SW 1271 (cell line): ENCODE measurements around the gene NOP14.
"Not testable (repeated sequence)": the region's sequence is repeated elsewhere in the genome, so short reads cannot be mapped to it uniquely, and the experiment has no call there.

Experiments used
- DNase-seq, 2 experiments: peaks; one replicate each; lab custom pipeline; 2025; lab: John Stamatoyannopoulos, UW

The NOP14 gene

DNA sequence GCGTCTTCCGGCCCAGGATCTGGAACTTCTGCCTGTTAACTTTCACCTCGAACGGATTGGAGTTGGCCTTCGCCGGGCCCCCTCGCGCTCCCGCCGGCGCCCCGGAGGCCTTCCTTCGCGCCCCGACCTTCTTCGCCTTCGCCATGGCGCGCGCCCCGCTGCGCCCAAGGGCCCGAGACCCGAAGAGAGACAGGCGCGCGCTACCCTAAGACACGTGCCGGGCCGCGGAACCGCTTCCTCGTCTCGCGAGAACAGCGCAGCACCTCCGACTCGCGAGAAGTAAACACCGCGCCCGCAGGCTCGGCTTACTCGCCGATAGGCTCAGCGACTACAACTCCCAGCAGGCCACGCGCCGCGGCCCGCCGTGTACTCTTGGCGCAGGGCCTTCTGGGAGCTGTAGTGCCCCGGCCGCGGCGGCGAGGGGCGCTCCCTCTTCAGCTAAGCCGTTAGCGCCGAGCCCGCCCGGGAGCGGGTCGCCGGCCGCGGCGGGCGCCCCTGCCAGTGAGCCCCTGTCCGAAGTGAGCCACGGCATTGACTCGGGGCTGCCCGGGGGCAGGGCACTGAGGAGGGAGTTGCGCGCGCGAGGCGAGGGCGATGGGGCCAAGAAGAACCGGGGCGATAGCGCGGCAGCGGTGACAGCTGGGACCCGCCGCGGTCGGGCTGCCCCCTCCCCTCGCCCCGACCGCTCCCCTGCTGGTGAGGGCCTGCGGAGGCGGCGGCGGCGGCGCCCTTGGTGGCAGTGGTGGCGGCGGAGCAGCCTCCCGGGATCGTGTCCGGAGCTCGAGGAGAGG, at the start of gene NOP14, which contains the start of gene GRK4:
TSS of gene NOP14 (minus strand) at position 232 of the 791 bp plus-strand sequence. CDS start at position 145, 87 bp downstream.
TSS of gene GRK4 (plus strand) at position 397 of the 791 bp plus-strand sequence. CDS start 500 bp downstream, outside the sequence.
- DNase-seq = peak; percentile 93 to 95

DNA sequence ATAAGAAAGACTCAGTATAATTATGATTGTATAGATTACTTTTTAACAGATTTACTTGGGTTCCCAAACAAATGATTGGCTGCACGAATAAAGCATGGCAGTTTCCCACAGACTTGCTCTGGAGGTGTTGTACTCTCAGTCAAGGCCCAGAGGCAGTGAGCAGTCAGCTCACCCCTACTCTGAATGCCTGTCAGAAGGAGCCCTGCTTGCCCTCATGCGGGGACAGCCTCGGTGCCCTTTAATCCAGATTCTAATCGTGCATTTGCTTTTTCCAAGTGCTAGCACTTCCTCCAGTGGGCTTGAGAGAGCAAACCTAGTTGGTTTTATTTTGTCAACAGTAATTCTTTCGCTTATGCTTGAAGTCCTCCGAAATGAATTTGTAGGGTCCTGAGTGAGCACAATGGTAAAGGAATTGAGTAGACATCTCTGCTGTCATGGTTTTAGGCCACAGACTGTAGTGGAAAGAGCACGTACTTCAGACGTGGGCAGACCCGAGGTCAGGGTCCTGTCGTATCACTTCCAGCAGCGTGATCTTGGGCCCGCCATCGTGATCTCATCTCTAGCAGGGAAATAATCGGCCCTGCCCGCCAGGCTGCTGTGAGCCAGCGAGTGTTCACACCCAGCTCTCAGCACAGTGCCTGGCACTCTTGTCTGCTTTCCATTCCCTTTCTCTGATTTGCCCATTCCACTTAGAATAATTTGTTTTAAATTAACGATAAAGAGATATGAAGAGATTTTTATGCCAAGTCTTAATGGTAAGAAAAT, 48.4 kb upstream of the NOP14 start:
- no peak for DNase-seq

DNA sequence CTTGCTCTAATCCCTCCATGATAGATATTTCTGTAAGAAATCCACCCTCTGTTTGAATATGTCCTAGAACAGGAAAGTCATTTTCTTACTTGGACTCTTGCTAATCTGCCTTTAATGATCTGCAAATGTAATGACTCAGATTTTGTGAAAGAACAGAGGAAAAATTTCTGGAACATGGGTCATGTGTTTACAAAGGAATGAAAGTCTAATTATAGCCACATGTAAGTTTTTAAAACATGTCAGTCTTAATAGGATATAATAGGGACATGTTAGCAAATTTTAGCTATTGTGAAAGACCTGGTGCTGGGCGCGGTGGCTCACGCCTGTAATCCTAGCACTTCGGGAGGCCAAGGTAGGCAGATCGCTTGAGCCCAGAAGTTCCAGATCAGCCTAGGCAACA, 47.8 kb upstream of the NOP14 start:
- DNase-seq = no peak

- no peak for DNase-seq
Measured at GRCh38 chr4:3010577-3010976, 47.4 kb upstream of the NOP14 start.

DNA sequence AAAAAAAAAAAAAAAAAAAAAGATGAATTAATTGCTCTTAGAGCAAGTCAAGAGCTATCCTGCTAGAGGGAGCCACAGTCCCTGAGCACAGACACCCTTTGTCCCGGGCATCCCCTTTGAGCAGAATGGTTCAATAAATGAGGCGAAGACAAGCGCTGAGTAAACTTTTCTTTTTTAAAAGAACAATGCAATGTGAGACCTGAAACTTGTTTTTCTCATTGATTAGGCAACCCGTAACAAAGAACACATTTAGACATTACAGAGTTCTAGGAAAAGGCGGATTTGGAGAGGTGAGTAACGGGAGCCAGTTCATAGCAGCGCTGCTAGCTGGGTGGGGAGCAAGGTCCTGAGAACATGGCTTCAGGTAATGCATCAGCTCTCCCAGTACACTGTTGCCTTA, 46.2 kb upstream of the NOP14 start:
- DNase-seq = peak in 1 of 2 experiments; percentile 7

DNA sequence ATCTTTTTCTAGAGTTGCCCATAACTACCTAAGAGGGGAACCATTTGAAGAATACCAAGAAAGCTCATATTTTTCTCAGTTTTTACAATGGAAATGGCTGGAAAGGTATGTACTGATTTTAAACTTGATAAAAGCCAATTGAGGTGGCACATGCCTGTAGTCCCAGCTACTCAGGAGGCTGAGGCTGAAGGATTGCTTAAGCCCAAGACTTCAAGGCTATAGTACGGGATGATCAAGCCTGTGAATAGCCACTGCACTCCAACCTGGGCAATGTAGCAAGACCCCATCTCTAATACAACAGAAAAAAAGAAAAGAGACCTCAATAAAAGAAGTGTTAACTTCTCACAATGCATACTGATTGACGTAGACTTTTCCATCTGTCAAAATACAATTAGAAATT, 44.5 kb upstream of the NOP14 start:
- no peak for DNase-seq

DNA sequence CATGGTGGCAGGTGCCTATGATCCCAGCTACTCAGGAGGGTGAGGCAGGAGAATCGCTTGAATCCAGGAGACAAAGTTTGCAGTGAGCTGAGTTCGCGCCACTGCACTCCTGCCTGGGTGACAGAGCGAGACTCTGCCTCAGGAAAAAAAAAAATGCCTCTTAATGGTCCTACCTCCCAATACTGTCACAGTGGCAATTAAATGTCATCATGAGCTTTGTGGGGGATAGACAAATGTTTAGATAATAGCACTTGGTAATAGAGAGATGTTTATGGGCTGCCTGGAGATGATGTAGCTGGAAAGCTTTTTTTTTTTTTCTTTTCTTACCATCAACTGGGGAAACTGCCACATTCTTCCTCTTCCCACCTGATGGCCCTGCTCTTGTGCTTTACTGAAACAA, 33.2 kb upstream of the NOP14 start:
- DNase-seq = no peak

DNA sequence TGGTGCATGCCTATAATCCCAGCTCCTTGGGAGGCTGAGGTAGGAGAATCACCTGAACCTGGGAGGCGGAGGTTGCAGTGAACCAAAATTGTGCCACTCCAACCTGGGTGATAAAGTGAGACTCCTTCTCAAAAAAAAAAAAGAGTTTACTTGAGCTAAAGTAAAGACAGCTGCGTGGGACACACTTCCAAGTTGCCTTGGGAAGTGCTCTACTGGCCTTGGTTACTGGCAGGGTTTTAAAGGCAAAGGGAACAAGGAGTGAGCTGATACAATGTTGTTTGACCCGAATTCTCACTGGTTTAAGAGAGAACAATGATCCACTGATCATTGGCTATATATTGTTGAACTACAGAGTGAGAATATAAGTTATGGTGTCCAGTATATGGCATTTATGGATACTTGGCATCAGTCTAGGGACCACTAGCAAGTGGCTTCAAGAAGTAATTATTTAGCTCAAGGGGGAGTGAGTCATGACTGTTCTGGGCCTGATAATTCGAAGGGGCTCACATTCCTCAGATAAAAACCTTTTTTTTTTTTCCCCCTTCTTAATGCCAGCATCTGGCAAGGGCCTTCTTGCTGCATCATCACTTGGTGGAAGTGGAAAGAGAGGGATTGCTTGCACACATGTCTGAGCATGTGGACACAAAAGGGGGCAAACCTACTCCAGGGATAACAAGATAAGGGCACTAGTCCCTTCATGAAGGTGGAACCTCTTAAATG, 32.5 kb upstream of the NOP14 start:
- no peak for DNase-seq

DNA sequence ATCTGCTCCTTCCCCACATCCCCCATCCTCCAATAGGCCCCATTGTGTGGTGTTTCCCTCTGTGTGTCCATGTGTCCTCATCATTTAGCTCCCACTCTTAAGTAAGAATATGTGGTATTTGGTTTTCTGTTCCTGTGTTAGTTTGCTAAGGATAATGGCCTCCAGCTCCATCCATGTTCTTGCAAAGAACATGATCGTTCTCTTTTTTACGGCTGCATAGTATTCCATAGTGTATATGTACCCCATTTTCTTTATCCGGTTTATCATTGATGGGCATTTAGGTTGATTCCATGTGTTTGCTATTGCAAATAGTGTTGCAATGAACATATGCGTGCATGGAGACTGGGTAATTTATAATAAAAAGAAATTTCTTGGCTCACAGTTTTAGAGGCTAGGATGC, 31.7 kb upstream of the NOP14 start:
- no peak for DNase-seq

- DNase-seq = no peak
Measured at GRCh38 chr4:2991243-2991642, 28.0 kb upstream of the NOP14 start.

DNA sequence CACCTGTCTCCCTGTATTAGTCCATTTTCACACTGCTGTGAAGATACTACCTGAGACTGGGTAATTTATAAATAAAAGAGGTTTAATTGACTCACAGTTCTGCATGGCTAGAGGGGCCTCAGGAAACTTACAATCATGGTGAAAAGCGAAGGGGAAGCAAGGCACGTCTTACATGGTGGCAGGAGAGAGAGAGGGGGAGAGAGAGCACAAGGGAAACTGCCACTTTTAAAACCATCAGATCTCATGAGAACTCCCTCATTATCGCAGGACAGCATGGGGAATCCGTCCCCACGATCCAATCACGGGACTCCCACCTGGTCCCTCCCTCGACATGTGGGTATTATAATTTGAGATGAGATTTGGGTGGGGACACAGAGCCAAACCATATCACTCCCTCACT, 20.5 kb upstream of the NOP14 start:
- not testable (repeated sequence) for DNase-seq

DNA sequence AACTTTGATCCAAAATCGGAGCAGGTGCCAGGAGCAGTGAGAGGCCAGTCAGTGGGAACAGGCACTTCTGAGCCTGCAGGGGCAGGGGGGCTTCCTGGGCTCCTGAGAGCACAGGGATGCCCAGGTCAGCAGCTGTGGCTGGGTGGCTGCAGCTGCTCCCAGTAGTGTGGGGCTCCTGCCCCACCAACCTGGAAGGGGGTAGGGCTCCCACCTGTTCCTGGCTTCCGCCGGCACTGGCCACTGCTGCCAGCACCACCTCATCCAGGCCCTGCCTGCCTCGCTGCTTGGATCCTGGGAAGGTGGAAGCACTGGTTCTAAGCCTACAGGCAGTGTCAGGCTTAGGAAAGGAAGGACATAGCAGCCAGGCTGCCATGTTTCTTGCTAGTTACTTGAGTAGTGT, 18.8 kb upstream of the NOP14 start:
- DNase-seq = no peak

DNA sequence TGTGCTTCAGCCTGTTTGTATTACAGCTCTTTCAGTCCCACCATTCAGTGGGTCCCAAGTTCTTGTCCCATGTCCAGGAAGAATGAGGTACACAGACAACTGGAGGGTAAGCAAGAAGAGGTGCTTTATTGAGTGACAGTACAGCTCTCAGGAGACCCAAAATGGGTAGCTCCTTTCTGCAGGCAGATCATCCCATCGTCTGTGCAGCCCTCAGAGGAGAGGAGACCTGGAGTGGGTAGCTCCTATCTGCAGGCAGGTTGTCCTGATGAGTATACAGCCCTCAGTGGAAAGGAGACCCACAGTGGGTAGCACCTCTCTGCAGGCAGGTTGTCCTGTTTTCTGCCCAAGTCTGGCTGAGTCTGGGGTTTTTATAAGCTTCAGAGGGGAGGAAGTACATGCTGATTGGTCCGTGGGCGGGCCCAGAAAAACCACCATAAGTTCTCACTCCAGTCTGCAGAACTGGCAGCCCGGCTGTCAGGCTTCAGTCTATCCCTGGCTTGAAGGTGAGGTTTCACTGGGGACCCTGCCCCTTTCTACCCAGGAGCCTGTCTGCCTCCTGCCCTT, 18.1 kb upstream of the NOP14 start:
- DNase-seq = no peak

DNA sequence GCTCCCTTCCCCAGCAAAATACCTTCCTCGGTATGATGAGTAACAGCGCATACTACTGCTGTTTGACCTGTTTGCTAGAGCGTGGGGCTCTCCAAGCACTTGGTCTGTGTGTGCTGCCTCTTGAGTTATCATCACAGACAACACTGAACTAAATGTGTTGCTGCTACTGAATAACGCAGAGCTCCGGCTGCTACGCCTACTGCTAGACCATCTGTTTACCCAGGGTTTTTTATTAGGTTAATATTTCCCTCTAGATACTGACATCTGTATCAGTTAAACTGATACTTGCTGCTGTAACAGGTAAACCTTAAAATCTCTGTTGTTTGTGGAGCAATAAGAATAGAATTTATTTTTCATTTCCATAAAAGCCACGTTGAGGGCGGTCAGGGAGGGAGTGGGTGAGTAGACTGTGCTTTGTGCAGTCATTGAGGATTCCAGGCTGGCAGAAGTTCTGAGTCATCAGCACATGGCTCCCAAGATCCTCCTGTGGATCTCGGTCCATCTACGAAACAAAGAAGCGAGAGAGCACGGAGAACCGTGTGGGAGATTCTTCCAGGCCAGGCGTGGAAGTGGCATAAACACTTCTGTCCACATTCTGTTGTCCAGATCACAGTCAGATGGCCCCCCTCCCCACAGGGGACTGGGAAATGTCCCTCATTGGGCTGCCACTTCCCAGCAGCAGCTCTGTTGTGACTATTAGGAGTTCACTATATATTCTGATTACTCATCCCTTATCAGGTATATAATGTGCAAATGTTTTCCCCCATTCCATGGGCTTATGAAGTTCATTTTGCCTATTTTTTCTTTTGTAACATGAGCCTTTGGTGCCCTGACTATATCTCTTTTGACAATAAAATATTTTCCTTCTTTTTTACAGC, 14.2 kb upstream of the NOP14 start:
- no peak for DNase-seq

GRCh38 chr4:2971275-2971674, 8.1 kb upstream of the NOP14 start:
- DNase-seq = no peak

GRCh38 chr4:2968381-2968780, 5.2 kb upstream of the NOP14 start:
- no peak for DNase-seq

- no peak for DNase-seq
Measured at GRCh38 chr4:2965262-2965661, 2.1 kb upstream of the NOP14 start.

DNA sequence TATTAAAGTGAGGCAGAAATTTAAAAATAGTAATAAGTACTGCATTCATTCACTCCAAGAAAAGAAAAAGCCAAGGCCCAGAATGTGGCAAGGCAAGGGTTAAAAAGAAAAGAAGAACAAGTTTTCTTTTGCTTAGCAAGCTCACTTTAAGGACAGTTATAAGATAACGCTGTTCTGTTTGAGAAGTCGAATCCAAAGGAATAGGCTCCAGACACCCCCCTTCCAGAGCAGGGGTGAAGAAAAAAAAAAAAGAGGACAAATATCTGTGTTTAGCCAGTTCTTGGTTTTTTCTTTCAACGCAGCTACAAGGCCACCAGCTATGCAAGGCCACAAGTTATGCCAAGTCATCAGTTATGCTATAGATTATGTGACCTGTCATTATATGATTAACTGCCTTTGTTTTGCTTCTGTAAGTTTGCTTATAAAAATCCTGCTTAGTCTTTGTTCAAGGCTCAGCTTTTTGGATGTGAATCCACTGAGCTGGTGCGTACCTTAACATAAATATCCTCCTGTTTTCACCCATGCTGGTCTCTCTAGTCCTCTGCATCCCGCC, 1.6 kb upstream of the NOP14 start:
- DNase-seq = no peak

- DNase-seq = no peak
Measured at GRCh38 chr4:2963966-2964471, 813 bp upstream of the NOP14 start.

DNA sequence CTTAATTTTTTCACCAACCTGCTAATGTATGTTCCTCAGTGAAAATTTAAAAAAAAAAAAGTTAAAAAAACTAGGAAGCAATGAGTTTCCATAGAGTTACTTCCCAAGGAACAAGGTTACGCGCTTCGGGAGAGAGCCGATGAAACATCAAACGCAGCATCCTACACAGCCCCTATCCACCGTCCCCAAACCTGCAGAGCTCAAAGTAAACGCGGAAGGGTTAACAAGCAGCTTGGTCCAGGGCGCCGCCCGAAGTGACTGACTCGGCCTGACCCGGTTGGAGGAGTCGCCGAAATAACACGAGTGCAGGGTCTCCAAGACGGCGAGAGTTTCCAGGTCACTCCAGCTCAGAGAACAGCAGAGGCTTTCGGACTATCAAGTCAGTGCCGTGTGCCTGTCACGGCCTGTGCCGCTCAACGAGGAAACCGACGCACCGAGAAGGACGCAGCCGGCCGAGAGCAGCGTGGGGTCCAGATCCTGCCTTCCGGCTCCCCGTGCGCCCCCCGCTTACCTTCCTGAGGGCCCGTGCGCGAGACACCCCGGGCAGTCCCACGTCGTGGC, 512 bp downstream of the NOP14 start:
- DNase-seq = peak in 1 of 2 experiments; percentile 53
